Fibroblast of peridontal ligament (primary cell): Measurements from ENCODE around the gene ZBTB7B.

Source experiments
- DNase-seq: peaks from one replicate; pipeline ENCODE4 v3.0.0-alpha.2; 2010; ENCODE audit errors: extremely low read depth

The ZBTB7B gene

DNA sequence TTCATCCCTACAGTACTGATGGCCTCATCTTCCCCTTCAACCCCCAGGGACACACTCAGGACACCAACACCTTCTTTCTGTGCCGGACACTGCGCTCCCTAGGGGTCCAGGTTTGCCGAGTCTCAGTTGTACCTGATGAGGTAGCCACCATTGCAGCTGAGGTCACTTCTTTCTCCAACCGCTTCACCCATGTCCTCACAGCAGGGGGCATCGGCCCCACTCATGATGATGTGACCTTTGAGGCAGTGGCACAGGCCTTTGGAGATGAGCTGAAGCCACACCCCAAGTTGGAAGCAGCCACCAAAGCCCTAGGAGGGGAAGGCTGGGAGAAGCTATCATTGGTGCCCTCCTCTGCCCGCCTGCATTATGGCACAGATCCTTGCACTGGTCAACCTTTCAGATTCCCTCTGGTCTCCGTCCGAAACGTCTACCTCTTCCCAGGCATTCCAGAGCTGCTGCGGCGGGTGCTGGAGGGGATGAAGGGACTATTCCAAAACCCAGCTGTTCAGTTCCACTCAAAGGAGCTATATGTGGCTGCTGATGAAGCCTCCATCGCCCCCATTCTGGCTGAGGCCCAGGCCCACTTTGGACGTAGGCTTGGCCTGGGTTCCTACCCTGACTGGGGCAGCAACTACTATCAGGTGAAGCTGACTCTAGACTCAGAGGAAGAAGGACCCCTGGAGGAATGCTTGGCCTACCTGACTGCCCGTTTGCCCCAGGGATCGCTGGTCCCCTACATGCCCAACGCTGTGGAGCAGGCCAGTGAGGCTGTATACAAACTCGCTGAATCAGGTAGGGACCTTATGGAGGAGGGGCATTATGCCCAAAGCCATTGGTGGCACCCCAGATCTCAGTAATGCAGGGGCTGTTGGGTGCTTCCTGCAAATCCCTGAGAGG lies 14.3 kb upstream of the ZBTB7B start:
- no peak for DNase-seq

DNA sequence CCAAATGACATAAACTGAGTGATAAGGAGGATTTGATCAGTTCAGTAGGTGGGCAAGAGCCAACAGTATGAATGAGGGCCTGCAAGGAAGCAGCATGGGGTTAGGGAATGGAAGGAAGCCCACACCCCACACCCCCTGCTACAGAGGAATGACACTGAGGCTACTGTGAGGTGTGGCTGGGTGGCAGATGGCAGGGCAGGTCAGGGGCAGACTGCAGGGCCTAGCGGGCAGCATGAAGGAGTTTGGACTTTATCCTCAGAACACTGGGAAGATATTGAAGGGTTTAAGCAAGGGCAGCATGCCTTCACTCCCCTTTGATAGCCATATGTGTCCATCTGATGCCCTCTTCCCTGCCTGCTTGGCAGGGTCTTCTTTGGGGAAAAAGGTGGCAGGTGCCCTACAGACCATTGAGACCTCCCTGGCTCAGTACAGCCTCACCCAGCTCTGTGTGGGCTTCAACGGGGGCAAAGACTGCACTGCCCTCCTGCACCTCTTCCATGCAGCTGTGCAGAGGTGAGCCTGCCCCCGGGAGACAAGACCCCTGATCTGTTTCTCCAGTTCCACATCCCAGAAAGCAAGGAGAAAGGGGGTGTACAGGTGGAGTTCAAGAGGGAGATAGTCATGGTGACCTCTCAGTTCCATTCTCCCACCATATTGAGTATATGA lies 13.3 kb upstream of the ZBTB7B start:
- no peak for DNase-seq

DNA sequence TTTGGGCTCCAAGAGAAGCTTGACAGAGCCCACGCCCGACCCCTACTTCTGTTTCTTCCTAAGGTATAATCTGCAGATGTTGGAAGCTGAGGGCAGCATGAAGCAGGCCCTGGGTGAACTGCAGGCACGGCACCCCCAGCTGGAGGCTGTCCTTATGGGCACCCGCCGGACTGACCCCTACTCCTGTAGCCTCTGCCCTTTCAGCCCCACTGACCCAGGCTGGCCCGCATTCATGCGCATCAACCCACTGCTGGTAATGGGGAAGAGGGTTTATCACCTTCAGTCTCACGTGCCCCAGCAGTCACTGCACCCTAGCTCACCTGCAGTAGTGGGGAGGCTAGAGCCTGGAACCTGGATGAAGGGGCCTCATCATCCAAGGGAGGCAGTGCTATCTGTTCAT lies 12.3 kb upstream of the ZBTB7B start:
- DNase-seq = no peak

DNA sequence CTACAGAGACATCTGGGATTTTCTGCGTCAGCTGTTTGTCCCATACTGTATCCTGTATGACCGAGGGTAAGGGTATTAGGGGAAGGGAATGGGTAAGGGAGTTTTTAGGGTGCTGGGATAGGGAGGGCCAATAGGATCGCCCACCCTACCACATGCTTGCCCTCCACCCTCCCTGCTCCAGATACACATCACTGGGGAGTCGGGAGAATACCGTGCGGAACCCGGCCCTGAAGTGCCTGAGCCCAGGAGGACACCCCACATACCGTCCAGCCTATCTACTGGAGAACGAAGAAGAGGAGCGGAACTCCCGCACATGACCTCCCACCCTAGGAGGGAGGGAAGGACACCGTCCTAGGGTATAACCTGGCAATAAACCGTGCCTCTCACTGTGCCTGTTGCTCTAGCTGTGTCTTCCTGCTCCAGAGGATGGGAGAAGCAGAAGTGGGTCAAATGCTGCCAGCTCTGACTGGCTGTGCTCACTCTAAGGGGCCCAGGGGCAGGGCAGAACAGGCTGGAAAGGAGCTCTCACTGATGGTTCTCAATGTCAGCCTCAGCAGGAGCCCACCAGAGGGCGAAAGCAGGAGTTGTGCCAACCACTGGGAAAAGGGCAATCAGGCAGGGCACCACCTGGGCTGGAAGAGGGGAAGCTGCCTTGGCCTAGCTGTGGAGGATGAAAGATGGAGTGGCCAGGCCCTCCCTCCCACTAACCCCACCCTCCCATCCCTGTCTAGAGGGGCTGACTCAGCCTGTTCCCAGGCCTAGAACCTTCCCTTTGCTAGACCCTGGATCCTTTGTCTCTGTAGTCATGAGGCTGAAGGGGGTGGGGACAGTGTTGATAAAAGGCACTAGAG lies 9.7 kb upstream of the ZBTB7B start:
- DNase-seq = no peak

DNA sequence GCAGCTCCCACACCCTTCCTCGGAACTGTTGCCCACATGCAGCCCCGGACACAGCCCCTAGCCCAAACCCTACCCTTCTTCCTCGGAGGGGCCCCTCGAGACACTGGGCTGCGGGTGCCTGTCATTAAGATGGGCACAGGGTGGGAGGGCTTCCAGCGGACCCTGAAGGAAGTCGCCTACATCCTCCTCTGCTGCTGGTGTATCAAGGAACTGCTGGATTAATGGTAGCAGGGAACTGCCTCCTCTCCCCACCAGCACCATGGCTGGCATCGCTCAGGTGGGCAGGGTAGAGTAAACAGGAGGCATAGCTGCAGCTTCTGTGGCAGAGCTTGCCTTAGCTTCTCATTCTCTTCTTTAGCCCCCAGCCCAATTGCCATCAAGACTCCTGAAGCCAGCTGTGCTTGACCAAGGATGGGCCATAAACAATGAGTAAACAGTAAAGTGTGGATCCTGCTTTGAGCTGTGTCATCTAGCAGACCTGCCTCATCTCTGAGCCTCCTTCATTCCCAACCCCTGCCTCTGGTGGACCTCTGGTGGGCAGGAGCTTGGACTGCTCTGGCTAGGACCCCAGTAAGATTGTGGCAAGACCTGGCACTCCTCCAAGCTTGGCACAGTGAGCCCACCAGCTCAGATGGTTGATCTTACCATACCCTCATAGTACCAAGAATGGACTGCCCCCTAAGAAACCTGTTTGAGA lies 8.9 kb upstream of the ZBTB7B start, which contains the start of gene LENEP:
Gene LENEP, plus strand, starts transcription at position 15 of the 697 bp plus-strand sequence. Its CDS starts 22 bp downstream, at position 37.
- DNase-seq = no peak

DNA sequence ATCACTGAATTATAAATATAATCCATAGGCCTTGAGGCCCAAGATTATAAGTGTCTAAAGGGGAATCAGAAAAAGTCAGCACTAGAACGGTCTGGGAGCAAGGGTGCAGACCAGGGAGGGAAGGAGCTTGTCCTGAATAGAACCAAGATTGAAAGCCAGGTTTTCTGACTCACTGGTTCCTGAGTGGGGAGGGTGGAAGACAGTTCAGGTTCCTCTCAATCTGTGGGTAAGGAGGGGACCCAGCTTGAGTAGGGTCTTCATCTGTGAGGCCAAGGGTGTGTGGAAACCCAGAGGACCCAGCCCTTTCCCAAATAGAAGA lies 8.4 kb upstream of the ZBTB7B start:
- DNase-seq = no peak

DNA sequence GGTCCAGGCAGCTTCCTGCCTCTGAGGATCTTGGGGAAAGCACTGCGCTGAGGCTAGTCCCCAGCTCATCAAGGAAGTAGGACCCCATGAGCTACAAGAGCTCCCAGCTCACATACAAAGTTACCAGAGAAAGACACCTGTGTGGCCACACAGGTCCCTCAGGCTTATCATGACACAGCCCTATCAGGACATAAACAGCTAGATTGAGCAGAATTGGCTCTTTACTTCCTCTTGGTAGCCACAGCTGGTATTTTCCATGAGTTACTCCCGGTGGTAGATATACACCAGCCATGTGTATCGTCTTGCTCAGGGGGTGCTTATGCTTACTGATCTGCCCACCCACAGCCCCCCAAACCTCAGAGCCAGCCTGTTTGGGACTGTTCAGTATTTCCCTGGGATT lies 8.0 kb upstream of the ZBTB7B start:
- no peak for DNase-seq

DNA sequence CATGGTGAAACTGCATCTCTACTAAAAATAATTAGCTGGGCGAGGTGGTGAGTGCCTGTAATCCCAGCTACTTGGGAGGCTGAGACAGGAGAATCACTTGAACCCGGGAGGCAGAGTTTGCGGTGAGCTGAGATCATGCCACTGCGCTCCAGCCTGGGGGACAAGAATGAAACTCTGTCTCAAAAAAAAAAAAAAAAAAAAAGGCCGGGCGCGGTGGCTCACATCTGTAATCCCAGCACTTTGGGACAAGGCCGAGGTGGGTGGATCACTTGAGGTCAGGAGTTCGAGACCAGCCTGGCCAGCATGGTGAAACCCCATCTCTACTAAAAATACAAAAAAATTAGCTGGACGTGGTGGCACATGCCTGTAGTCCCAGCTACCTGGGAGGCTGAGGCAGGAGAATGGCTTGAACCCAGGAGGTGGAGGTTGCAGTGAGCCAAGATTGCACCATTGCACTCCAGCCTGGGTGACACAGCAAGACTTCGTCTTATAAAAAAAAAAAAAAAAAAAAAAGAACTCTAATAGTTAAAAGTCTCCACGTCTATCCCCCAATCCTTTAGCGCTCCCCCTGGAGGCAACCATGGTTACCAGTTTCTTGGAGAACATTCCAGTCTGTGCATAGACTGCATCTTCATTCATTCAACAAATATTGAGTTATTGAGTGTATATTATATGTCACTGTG lies 7.2 kb upstream of the ZBTB7B start:
- DNase-seq = peak; percentile 86

DNA sequence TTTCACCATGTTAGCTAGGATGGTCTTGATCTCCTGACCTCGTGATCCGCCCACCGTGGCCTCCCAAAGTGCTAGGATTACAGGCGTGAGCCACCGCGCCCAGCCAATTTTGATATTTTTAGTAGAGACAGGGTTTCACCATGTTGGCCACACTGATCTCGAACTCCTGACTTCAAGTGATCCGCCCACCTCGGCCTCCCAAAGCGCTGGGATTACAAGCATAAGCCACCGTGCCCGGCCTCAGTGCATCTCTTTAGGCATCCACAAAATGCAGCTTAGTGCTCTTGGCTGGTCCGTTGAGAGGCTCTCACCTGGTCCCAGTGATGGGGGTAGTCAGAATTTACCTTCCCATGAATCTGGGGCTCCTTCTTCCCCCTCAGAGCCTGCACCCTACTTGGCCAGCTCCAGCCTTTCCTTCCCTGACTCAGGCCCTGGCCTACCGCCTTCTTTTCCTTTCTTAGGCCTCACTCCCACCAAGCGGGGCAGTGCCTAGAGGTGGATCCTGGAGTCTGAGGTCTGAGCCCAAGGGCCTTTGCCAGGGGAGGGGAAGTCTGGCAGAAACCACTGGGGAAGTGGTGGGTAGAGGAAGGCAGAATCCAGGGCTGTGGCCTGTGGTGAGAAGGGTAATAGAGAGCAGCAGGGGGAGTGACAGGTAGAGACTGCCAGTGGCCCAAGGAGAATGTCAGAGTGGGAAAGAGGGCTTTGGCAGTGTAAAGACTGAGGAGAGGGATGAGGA lies 5.5 kb upstream of the ZBTB7B start:
- DNase-seq = no peak

DNA sequence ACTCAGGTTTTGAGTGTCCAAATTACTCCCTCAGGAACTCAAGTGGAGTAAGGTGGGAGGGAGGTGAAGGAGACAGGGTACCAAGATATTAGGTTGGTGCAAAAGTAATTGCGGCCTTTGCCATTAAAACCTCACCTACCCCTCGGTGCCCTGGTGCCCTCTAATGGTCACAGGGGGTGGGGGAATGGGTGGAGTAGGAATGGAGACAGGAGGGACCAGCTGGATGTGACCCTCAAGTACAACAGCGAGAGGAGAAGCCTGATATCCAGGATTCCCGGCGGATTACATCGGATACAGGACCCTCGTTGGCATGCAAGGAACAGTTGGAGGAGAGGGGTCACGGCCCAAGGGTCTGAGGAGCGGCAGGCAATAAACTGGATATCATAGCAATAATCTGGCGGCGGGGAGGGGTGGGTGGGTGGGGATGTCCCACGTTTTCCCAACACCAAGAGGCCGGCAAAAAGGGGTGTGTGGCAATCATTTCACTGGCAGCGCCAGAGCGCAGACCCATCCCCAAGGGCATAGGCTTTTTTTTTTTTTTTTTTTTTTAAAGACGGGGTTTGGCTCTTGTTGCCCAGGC lies 4.3 kb upstream of the ZBTB7B start:
- no peak for DNase-seq

DNA sequence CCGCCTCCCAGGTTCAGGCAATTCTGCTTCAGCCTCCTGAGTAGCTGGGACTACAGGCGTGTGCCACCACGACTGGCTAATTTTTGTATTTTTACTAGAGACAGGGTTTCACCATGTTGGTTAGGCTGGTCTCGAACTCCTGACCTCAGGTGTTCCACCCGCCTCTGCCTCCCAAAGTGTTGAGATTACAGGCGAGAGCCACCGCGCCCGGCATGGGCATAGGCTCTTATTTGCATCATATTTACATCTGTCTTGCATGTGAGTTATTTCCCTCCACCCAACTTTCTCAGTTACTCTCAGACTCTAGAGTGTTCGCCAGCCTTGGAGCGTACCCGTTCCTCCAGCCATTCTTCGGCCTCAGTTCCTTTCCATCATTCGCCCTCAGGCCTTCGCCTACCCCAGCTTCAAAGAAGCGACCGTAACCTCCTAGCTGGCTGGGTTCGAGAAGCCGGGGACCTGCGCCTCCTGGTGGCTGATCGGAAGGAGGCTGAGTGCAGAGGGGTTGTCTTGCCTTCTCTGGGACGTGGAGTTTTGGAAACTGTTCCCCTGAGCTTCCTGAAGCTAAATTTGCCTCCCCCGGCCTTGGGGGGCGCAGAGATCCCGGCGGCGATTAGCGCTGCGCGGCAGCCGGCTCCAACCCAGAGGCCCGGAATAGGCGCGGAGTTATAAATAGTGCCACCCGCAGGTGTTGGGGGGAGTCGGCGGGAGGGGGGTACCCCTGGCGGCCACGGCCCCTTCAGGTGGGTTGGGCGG lies 3.6 kb upstream of the ZBTB7B start:
- DNase-seq = peak; percentile 71

DNA sequence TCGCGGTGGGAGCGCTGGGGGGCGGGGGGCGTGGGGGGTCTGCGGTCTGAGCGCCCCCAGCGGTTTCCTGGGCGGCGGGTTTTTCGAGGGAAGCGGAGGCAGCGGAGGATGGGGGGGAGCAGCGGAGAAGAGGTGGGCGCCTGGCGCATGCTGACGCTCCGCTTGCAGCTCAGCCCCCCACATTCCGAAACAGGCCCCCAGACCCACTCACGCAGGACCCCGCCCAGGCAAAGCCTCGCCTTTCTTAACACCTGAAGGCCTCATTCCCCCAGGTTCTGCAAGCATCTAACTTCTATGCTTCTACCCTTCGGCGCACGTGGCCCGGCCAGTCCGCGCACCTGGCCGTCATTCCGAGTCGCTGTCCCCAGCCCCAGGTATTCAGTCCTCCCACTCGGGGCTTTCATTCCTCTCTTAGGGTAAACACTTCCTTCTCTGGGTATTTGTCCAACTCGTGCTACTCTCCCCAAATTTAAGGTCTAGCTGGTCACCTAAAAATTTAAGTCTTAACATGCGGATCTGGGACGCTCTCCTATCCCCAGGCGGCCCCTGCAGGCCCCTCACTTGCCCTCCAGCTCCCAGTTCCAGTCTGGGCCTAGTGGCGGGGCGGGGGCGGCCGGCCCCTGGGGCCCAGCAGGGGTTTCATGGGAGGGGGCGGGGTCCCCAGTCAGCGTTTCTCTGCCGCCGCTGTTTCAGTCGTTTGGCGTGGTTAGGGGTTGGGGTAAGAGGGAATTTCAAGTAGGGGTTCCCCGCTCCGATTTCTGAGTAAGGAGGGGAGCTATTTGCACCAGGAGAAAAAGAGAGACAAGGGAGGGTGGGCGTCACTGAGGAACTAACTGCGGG lies 2.8 kb upstream of the ZBTB7B start:
- peak; percentile 5 for DNase-seq

DNA sequence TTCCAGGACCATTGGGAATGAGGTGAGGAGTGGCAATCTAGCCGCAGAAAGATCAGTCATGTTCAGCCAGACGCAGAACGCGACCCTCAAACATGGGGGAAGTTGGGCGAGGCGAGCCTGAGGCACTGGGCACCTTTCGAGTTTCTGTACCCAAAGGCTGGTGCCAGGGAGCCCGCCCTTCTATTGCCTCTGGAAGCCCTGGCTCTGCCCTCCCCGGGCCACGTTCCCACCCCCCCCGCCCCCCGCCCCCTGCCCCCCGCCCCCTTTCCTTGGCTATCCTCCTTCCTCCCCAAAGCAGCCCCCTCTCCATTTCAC lies 2.2 kb upstream of the ZBTB7B start:
- DNase-seq = no peak

DNA sequence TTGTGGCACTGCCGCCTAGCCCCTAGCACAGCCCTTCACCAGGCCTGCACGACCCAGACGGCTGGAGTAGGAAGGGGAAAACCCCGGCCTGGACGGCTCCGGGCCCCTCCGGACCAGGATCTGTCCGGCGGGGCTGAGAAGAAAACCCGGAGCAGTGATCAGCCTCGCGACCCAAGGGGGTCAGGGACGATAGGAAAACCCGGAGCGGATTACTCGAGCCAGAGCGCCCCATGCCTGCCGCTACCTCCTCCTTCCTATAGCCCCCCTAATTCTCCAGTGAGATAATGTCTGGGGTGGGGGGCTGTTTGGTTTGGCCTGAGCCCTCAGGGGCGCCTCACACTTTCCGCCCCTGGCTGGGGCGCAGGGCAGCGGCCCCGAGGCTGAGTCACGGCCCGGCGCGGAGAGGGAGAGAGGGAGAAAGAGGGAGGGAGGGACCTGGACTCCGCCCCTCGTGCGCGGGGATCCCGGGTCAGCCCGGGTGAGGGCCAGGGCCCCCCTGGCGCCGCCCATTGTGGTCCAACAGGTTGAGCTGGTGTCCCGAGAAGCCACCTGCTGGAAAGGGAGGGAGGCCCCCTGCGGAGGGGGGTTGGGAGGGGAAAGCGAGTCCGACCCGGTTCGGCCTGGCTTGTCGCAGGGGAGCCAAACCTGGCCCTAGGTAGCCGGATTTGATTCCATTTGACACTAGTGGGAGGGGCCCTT lies 1.7 kb upstream of the ZBTB7B start:
- DNase-seq = peak; percentile 82

DNA sequence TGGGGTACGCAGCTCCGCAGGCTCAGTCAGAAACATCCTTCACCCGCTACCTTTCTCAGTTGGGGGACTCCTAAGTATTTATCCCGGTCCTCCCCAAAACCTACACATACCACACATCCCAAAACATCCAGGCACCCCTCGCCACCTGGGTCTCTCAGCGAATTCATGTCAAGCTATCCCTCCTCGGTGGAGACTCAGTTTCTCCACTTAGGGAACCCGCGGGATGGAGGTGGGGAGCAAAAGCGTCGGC lies 1.3 kb upstream of the ZBTB7B start:
- peak; percentile 28 for DNase-seq

DNA sequence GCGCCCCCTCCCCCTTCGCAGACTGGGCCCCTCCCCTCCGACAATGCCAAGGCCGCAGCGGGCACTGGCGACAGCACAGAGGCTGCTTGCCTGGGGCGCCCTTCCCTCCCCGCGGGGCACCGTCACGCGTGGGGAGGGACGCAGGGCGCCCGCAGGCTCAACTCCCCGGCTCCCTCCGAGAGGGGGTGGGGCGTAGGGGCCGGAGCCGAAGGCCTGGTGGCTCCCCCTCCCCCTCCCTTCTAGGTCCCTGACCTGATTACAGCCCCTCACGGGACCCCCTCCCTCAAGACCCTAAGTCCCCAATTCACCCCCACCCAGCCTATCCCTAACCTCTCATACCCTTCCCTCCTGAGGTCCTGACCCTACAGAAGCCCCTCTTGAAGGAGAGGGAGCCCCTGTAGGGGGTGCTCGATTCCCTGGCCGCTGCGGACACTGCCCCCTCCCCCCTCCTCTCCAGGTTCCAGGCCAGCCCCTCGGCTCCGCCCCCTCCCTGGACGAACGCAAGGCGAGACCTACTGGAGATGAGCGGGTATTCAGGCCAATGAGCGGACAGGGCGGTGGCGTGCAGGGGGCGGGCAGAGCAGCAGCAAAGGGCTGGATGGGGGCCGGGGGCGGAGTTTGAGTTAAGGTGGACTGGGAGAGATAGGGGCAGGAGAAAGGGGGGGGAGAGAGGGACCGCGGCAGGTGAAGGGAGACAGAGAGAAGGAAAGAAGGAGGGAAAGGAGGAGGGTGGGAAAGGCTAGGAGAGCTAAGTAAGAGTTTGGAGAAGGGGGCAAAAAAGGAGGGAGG lies 733 bp upstream of the ZBTB7B start:
- peak; percentile 97 for DNase-seq

DNA sequence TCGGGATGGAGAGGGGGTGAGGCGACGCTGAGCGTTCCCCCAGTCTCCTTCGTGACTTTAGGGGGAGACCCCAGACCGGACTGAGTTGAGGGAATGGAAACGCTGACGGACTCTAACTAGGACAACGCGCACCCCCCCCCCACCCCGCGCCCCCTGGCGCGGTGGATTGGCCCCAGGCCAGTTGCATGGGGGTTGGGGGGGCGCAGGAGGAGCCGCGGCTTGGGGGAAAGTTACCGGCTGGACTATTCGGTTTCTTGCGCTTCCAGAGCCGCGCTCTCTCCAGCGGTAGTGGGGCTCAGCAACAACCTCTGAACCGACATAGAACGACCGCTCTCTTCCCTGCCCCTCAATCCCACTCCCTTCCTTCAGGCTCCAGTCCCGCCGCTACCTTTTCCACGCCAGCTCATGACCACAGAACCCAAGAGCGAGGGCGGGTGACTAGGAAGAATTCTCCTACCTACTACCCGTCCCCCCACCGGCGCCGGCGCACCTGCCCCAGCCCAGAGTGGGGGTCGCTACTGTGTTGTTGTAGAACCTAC lies 694 bp downstream of the ZBTB7B start:
- DNase-seq = peak; percentile 5
